Endometrial microvascular endothelial cells (primary cell): ENCODE data around the gene GPX1. TPM values are rescaled to one million over a fixed set of nuclear protein-coding genes. Genes with fewer than 3 reads are reported as not detected.
"Not testable (repeated sequence)": the region's sequence is repeated elsewhere in the genome, so short reads cannot be mapped to it uniquely, and the experiment has no call there.

Experiments
- in situ Hi-C: cut with HindIII; loops from 2 replicates; pipeline ENCODE4 v1.10.0; 2017; ENCODE audit warnings: low sequenced_read_pairs, low pct_unique_long_range_greater_than_20kb; ENCODE audit errors: inconsistent ontology term
- total RNA-seq: library from RNA; depleted of rRNA; stranded (reverse); fragments of >200 nt; gene quantifications from one replicate; pipeline ENCODE4 v1.2.3, GENCODE V29; 2015; ENCODE audit errors: inconsistent ontology term

GPX1 gene
- 644 TPM for total RNA-seq

GRCh38 chr3:49358217-49358883, at the start of gene GPX1:
Gene GPX1, minus strand, starts transcription at chr3:49358353. Its CDS starts 75 bp downstream, at chr3:49358278.
- in situ Hi-C loops = no loop called here

GRCh38 chr3:49406571-49407565, 48.7 kb upstream of the GPX1 start:
- in situ Hi-C loops = no loop called here

GRCh38 chr3:49405570-49405969, 47.4 kb upstream of the GPX1 start:
- in situ Hi-C loops = not testable (repeated sequence)

- in situ Hi-C loops = no loop called here
Measured at GRCh38 chr3:49403891-49404290, 45.7 kb upstream of the GPX1 start.

- in situ Hi-C loops = no loop called here
Measured at GRCh38 chr3:49401766-49402165, 43.6 kb upstream of the GPX1 start.

- in situ Hi-C loops = no loop called here
Measured at GRCh38 chr3:49399461-49399860, 41.3 kb upstream of the GPX1 start.

GRCh38 chr3:49397470-49397869, 39.3 kb upstream of the GPX1 start:
- in situ Hi-C loops = no loop called here

GRCh38 chr3:49391310-49391709, 33.2 kb upstream of the GPX1 start:
- in situ Hi-C loops = not testable (repeated sequence)

GRCh38 chr3:49389297-49389696, 31.1 kb upstream of the GPX1 start:
- in situ Hi-C loops = no loop called here

- in situ Hi-C loops = no loop called here
Measured at GRCh38 chr3:49388289-49388820, 30.2 kb upstream of the GPX1 start.

- in situ Hi-C loops = no loop called here
Measured at GRCh38 chr3:49387721-49388120, 29.6 kb upstream of the GPX1 start.

GRCh38 chr3:49386056-49386756, 28.1 kb upstream of the GPX1 start:
- in situ Hi-C loops = no loop called here

GRCh38 chr3:49385617-49386016, 27.5 kb upstream of the GPX1 start:
- in situ Hi-C loops = no loop called here

- in situ Hi-C loops = no loop called here
Measured at GRCh38 chr3:49383387-49383786, 25.2 kb upstream of the GPX1 start.

- in situ Hi-C loops = no loop called here
Measured at GRCh38 chr3:49378249-49378895, 20.2 kb upstream of the GPX1 start.

- in situ Hi-C loops = no loop called here
Measured at GRCh38 chr3:49377483-49377882, 19.3 kb upstream of the GPX1 start.

- in situ Hi-C loops = no loop called here
Measured at GRCh38 chr3:49371946-49372345, 13.8 kb upstream of the GPX1 start.

GRCh38 chr3:49370585-49371290, 12.6 kb upstream of the GPX1 start:
- in situ Hi-C loops = no loop called here
